CD4-positive, alpha-beta T cell treated with Interleukin-4 for 1 hour (primary cell): Measurements from ENCODE around the gene ZBTB11.
"Not testable (repeated sequence)": the region's sequence is repeated elsewhere in the genome, so short reads cannot be mapped to it uniquely, and the experiment has no call there.

Experiments used
- DNase-seq, 2 donors: peaks; one replicate each; pipeline ENCODE4 v3.0.0-alpha.2; 2020 to 2022

The ZBTB11 gene

GRCh38 chr3:101689286-101689685 is 12.4 kb upstream of the ZBTB11 start:
- no peak for DNase-seq

DNA sequence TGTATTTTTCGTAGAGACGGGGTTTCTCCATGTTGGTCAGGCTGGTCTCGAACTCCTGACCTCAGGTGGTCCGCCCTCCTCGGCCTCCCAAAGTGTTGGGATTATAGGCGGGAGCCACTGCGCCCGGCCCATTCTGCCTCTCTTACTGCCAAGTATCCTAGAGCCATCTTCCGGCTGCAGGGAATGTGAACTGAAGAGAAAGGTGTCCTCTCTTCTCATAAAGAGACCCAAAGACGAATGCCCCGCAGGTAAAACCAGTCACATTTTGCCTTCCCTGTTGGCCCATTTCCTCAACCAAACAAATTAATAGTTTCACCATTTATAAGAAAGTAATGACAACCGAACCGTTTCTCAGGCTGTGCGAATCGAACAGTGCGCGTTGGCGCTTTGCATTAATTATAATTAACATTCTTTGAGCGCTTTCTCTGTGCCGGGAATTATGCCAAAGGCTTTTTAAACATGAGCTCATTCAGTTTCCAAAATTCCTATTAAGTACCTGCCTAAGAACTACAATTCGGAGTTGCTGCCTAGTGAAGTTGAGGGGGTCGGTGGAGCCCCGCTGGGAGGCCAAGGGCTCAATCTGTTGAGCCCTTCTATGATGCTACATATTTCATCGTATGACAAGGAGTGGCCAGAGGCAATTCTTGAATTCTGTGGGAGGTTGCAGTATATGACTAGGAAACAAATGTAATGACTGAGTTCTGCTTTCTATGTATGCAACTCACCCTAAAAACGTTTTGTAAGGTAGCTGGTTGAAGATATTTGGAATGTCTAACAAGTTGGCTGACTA is 10.4 kb upstream of the ZBTB11 start:
- no peak for DNase-seq

DNA sequence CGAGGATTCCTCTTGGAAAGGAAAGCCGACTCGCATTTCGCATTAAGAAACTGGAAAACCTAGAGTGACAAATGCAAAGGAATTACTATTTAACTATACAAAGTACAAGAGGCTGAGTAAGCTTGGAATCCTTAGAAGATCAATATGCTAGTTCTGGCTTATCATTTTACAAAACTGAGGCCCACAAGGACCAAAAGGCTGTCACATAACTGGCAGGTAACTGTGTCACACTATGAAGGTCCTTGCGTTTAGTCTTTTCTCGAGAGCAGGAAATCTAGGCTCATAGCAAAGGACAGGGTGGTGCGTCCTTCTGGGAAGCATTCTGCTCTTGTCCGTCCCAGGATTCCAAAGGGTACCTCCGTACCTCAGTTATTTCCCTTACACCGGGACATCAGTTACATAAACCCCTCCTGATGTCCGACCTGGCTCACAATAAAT is 9.0 kb upstream of the ZBTB11 start:
- DNase-seq = no peak

- no peak for DNase-seq
Observed at GRCh38 chr3:101685050-101685400, 8.1 kb upstream of the ZBTB11 start.

DNA sequence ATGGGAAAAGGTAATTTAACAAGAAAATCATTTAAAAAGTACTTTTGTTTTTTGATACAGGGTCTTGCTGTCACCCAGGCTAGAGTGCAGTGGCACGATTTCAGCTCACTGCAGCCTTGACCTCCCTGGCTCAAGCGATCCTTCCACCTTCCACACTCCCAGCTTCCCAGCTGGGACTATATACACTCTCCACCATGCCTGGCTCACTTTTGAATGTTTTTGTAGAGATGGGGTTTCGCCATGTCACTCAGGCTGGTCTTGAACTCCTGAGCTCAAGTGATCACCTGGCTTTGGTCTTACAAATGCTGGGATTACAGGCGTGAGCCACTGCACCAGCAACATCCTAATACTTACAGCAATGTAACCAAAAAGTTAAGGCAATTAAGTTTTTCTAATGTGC is 3.5 kb upstream of the ZBTB11 start:
- DNase-seq = no peak

DNA sequence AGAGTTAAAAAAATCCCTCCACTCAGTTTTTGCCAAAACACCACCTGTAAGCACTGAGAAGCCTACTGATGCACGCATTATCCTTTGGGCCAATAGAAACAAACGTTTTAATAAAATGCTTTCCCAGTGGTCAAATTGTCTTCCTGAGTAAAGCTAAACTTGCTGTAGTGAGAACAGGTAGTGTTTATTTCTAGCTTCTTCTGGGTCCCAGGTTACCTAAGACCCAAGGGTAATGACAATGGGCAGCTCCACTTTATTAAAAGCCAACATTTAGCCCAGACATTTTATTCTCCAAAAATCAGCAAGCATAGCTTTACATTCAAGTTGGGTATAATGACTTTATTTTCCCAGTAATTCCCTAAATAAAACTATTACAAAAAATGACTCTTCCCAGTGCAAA is 1.9 kb upstream of the ZBTB11 start:
- not testable (repeated sequence) for DNase-seq

DNA sequence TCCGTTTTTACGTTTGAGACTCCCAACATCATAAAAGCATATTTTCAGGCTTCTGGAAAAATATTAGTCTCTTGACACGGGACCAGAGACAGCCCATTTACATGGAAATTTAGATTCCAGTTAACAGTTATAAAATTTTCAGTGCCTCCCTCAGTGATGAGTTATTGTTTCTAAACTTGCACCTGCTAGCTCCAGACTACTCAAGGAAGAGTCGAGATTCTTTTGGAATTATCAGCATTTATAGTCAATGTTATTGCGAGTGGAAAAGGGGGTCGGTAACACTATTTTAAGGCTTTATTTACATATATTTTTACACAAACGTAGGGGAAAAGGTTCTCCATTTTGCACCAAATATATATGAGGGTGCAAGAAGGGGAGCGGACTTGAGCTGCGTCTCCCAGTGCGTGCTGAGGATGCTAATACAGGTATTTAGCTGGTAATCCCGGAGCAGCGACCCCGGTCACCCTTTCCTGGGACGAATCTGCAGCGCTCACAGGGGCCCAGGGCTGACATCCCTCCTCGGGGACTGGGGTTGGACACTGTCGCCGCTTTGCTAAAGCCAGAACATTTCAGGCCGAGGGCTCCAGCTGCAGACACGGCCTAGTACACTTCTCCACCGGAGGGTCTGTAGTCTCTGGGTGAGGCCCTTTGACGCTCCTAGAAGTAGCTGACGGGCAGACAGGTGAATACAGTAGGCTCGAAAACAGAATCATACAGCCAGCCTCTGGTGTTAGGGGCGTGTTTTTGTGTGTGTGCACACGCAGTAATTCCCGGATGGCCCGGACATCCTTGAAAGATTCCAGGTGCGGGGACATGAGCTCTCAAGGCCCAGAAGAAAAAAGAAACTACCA is 729 bp upstream of the ZBTB11 start:
- DNase-seq = no peak

DNA sequence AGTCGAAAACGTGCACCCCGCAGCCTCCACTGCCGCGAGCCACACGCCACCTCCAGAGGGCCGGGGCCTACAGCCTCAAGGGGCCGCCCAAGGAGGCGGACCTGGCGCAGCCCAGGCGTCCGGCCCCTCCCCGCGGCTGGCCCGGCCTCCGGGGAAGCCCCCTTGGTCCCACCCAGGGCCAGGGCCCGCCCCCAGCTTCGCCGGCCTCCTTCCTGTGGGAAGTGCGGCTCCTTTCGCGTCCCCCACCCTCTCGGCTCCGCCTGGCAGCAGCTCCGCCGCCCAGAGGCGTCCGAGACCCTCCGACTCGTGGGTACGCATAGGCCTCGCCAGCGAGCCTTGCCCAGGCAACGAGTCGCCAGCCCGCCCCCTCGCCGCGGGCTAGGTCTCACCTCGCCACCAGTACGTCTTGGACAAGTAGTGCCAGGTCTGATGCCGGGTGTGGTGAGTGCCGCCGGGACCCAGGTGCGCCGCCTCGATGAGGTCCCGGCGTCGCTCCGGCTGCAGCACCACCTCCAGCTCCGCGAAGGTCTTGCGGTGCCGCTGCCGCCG is 642 bp downstream of the ZBTB11 start:
- peak; percentile 95 to 96 for DNase-seq

GRCh38 chr3:101675709-101676215 is 1.2 kb downstream of the ZBTB11 start:
- DNase-seq = no peak

DNA sequence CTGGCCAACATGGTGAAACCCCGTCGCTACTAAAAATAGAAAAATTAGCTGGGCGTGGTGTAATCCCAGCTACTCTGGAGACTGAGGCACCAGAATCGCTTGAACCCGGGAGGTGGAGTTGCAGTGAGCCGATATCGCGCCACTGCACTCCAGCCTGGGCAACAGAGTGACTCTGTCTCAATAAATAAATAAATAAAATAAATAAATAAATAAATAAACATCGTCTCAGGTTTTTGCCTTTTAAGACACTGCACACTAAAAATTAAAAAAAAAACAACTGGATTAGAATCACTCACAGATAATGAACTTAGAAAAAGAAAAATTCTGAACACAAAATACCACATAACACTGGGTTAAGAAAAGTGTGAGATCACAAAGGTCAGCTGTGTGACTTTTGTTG is 2.4 kb downstream of the ZBTB11 start:
- DNase-seq = no peak

GRCh38 chr3:101673953-101674352 is 3.0 kb downstream of the ZBTB11 start:
- no peak for DNase-seq

DNA sequence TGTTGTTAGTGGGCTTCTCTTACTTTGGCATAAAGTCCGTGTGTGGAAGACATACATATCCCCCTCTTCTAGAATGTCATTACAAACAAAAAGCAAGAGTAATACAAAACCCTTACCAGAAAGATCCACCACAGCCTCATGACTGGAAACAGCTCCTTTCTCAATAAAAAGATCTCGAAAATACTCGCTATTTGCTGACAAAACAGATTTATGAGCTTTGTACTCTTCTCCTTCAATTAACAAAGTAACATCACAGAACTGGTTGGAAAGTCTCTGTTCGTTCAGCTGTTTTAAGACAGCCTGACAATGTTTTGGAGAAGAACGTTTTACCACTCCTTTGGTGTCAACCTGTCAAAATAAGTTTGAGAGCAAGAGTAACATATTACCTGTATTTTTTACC is 5.9 kb downstream of the ZBTB11 start:
- DNase-seq = no peak

- no peak for DNase-seq
Observed at GRCh38 chr3:101667844-101668243, 9.1 kb downstream of the ZBTB11 start.

DNA sequence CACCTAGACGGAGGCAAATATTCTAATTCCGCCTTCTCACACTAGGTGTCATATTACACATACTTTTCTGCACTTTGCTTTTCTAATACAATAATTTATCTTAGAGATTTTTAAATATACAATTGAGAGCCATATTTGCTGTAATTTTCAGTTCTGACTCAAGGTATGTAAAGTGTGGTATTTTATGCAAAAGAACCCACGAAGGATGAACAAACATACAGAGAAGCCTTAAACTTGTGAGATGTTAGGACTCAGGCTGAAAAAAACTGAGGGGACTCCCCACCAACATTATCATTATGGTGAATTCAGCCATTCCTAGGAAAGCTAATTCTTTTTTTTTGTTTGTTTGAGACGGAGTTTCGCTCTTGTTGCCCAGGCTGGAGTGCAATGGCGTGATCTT is 9.6 kb downstream of the ZBTB11 start:
- DNase-seq = no peak

- no peak for DNase-seq
Observed at GRCh38 chr3:101665851-101666250, 11.1 kb downstream of the ZBTB11 start.

DNA sequence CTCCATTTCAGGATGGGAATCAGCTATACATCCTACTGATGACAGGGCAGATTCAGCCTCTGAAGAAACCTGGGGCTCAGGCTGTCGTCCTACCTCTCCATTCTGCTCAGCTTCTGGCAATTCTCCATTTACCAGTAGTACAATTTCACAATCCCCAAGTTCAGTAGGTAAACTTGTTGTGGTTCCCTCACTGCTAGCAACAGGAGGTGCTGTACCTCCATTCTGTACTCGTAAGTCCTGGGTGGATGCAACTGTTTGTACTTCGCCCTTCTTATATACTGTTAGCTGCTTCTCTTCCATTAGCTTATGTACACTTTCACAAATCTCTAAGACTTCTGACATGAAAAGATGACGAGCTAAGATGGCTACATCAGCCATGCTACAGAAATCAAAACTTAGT is 11.6 kb downstream of the ZBTB11 start:
- DNase-seq = no peak

GRCh38 chr3:101660714-101661113 is 16.2 kb downstream of the ZBTB11 start:
- no peak for DNase-seq

DNA sequence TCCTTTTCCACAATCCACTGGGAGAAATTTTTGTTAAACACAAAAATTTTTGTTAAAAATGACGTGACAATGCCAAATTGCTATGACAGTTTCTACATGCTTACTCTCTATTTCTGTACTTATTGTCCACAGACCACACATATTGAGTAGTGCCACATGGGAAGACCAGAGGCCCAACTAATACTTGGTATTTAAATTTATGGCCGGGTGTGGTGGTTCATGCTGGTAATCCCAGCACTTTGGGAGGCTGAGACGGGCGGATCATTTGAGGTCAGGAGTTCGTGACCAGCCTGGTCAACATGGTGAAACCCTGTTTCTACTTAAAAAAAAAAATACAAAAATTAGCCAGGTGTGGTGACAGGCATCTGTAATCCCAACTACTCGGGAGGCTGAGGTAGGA is 20.3 kb downstream of the ZBTB11 start:
- DNase-seq = no peak

- no peak for DNase-seq
Observed at GRCh38 chr3:101646726-101647125, 30.2 kb downstream of the ZBTB11 start.

DNA sequence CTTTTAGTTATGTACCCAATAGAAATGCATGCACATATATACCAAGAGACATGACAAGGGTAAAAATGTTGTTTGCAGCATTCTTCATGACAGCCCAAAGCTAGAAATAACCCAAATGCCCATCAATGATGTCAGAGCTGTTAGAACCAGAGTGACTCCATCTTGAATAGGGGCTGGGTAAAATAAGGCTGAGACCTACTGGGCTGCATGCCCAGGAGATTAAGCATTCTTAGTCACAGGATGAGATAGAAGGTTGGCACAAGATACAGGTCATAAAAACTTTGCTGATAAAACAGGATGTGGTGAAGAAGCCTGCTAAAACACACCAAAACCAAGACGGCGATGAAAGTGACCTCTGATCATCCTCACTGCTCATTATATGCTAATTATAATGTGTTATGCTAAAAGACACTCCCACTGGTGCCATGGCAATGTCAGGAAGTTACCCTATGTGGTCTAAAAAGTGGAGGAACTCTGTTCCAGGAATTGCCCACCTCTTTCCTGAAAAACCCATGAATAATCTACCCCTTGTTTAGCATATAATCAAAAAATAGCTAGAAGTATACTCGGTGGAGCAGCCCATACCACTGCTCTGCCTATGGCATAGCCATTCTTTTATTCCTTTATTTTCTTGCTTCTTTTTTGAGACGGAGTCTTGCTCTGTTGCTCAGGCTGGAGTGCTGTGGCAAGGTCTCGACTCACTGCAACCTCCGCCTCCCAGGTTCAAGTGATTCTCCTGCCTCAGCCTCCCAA is 32.9 kb downstream of the ZBTB11 start:
- peak; percentile 34 to 70 for DNase-seq

DNA sequence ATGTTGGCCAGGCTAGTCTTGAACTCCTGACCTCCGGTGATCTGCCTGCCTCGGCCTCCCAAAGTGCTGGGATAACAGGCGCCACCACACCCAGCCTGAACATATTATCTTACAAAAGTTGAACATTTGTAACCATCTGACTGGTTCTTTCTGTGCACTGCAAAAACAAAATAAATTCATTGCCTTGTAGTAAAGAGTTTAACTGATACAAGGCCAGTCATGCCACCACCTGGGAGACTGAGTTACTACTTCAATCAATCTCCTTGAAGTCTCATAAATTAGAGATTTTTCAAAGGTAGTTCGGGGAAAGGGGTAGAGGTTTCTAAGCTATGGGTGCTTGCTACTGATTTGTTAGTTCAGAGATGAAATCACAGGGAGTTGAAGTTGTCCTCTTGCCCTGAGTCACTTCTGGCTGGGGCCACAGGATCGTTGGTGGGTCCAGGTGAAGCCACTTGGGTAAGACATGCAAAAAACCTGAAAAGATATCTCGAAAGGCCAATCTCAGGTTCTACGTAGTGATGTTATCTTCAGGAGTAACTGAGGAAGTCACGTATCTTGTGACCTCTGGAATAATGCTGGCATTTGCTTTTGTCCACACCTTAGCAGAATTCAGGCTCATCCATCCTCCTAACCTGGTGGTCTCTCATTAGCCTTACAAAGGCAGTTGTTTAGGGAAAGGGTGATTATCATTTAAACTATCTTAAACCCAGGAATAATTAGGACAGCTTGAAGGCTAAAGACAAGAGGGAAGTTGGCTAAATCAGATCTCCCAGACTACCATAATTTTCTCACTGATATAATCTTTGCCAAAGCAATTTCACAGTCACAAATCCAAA is 33.7 kb downstream of the ZBTB11 start:
- DNase-seq = no peak

GRCh38 chr3:101642441-101642840 is 34.5 kb downstream of the ZBTB11 start:
- DNase-seq = no peak
